Natural killer cell (primary cell): Measurements from ENCODE around the gene ESR2. TPM values are rescaled to one million over a fixed set of nuclear protein-coding genes. Genes with fewer than 3 reads are reported as not detected.
"Not testable (repeated sequence)": the region's sequence is repeated elsewhere in the genome, so short reads cannot be mapped to it uniquely, and the experiment has no call there.

Experiments
- ATAC-seq, 3 donors: fragments of 150-1000 bp in 2 of 3; fragments of 200-7000 bp in 1 of 3; cut with Tn5 transposase; 1 replicate in 1 of 3; 2 replicates in 2 of 3; pipeline ENCODE4 v1.10.0; 2021; ENCODE audit warnings: mild to moderate bottlenecking in 2 of 3, moderate library complexity in 2 of 3
- DNase-seq, 2 donors: peaks; one replicate each; pipeline versions ENCODE4 v3.0.0 to v3.0.0-alpha.2; 2013 to 2021; ENCODE audit warnings: mixed read lengths in 1 of 2
- H3K27ac ChIP-seq: one replicate; pipeline ENCODE4 v1.5.1; 2013; ENCODE audit warnings: mild to moderate bottlenecking, low read length
- H3K27me3 ChIP-seq: one replicate; pipeline ENCODE4 v1.6.1; 2013; ENCODE audit warnings: low read length; ENCODE audit not compliant: control insufficient read depth, insufficient read depth
- H3K36me3 ChIP-seq: one replicate; pipeline ENCODE4 v1.6.1; 2013; ENCODE audit warnings: low read length; ENCODE audit not compliant: control insufficient read depth, insufficient read depth
- H3K4me1 ChIP-seq: one replicate; pipeline ENCODE4 v1.6.1; 2013; ENCODE audit warnings: low read length; ENCODE audit not compliant: control insufficient read depth, insufficient read depth
- H3K4me3 ChIP-seq: one replicate; pipeline ENCODE4 v1.5.1; 2013; ENCODE audit warnings: low read length
- H3K9me3 ChIP-seq: one replicate; pipeline ENCODE4 v1.6.1; 2013; ENCODE audit warnings: low read length; ENCODE audit not compliant: control insufficient read depth, insufficient read depth
- H3K27ac Mint-ChIP-seq, 2 donors: one replicate each; pipeline ENCODE4 v1.8.0; 2022; ENCODE audit warnings: mild to moderate bottlenecking in 2 of 2, mixed read lengths in 2 of 2, moderate library complexity in 1 of 2
- H3K27me3 Mint-ChIP-seq, 2 donors: one replicate each; pipeline ENCODE4 v1.8.0; 2022; ENCODE audit warnings: low read depth in 2 of 2, mixed read lengths in 2 of 2
- H3K36me3 Mint-ChIP-seq: one replicate; pipeline ENCODE4 v1.8.0; 2022; ENCODE audit warnings: mixed read lengths
- H3K4me1 Mint-ChIP-seq, 2 donors: one replicate each; pipeline ENCODE4 v1.8.0; 2022; ENCODE audit warnings: mixed read lengths in 2 of 2
- H3K4me3 Mint-ChIP-seq: one replicate; pipeline ENCODE4 v1.8.0; 2022; ENCODE audit warnings: mild to moderate bottlenecking, moderate library complexity, mixed read lengths
- H3K9me3 Mint-ChIP-seq, 2 donors: one replicate each; pipeline ENCODE4 v1.8.0; 2022; ENCODE audit warnings: mixed read lengths in 2 of 2
- CTCF ChIP-seq: fragments of 200-600 bp; IDR thresholded peaks from one replicate; pipeline ENCODE4 v1.8.0; 2022; ENCODE audit warnings: antibody characterized with exemption
- WGBS: methylation state at CpG from one replicate; pipeline ENCODE4 v1.1.7; 2013; ENCODE audit warnings: missing lambda C conversion rate; ENCODE audit not compliant: insufficient coverage; 5-methylcytosine and 5-hydroxymethylcytosine counted together
- intact Hi-C: fragments of 100-400 bp; cut with micrococcal nuclease; formaldehyde crosslinking; loops from one replicate; pipeline ENCODE4 v1.14.2; 2022
- total RNA-seq, 4 donors: library from RNA; stranded (reverse); fragments of 120-200 nt in 1 of 4; gene quantifications; one replicate each; pipeline versions ENCODE4 v1.2.3 to v1.2.4, GENCODE V29; 2013 to 2022

The ESR2 gene
- total RNA-seq, 3 donors from 2014 or later (not counting 1 experiment from before 2014, with no cell fraction given), result 0.53 TPM; not detected in 2

DNA sequence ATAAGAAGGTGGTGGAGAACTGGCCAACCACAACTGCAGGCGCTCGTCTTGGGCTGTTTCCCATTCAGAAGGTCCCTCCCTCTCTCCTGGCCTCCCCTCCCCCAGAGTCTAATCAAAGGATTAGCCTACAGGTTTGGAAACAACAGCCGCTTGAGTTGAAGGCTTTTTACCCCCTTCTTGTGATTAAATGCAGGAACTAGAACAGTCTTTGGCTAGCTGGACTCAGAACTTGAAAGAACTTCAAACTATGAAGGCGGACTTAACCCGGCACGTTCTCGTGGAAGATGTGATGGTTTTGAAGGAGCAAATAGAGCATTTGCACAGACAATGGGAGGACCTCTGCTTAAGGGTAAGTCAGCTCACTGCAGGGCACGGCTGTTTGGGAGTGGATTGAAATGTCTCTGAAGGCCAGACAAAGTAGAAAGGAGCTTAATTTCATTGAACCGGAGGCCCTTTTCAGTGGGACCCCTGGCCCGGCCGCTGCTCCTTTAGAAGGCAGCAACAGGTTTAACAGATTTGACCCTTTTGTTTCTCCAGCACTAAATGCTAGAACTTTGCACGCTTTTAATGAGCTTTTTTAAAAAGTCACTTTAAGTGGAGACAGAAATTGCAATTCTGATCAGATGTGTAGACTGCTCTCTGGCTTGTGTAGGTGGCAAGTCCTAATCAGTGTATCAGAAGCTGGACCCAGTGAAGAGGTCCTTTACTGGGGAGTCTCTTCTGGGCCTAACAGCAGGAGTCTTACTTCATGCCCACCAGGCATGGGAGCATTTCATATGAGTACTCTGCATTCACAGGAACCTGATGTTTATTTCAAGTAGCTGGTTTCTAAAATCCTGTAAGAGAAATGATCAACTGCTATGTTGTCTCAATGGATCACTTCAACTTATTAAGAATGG lies 107.7 kb downstream of the ESR2 start:
- Histone ChIP-seq H3K27ac (no peak overlapping the region), H3K4me1 (no peaks in the 10 kb centered on the region), H3K4me3 (no peak overlapping the region), H3K36me3 (peaks cover 47% of the 10 kb centered on the region), H3K9me3 (no peaks in the 10 kb centered on the region), H3K27me3 (no peaks in the 10 kb centered on the region)
- H3K9me3 Mint-ChIP-seq, result no peaks in the 10 kb centered on the region
- intact Hi-C loops, result no loop called here
- 97% methylated on average over 12 of the region's 12 CpGs for WGBS
- TF ChIP-seq CTCF, result no peak
- H3K27ac Mint-ChIP-seq, result peak overlapping the region; percentile 6 to 40
- peaks cover 36% of the 10 kb centered on the region for H3K36me3 Mint-ChIP-seq
- DNase-seq (no peak), ATAC-seq (no peak)
- H3K4me3 Mint-ChIP-seq, result no peak overlapping the region
- no peaks in the 10 kb centered on the region for H3K27me3 Mint-ChIP-seq
- peaks cover 0 to 4% of the 10 kb centered on the region in 2 donors for H3K4me1 Mint-ChIP-seq

DNA sequence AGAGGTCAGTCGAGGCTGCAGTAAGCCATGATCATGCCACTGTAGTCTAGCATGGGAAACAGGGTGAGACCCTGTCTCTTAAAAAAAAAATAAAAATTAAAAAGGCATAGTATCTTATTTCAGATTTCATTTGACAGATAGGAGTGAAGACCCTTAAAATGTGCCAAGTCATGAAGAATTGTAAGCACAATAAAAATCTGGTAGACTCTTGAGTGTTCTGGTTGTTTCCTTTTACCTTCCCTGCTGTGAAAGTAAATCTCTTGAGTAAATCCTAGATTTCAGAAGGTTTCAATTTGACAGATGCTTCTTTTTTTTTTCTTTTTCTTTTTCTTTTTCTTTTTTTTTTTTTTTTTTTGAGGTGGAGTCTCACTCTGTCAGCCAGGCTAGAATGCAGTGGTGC lies 109.0 kb downstream of the ESR2 start:
- H3K27ac Mint-ChIP-seq, result no peak overlapping the region
- ATAC-seq (no peak), DNase-seq (no peak)
- intact Hi-C loops, result no loop called here
- H3K4me1 ChIP-seq, result no peaks in the 10 kb centered on the region
- H3K4me1 Mint-ChIP-seq, result no peaks in the 10 kb centered on the region
- no peaks in the 10 kb centered on the region for H3K27me3 Mint-ChIP-seq
- H3K4me3 Mint-ChIP-seq, result no peak overlapping the region
- no peaks in the 10 kb centered on the region for H3K9me3 ChIP-seq
- no peak overlapping the region for H3K27ac ChIP-seq
- H3K4me3 ChIP-seq, result no peak overlapping the region
- WGBS, result 100% methylated on average over 1 of the region's 1 CpG
- H3K9me3 Mint-ChIP-seq, result no peaks in the 10 kb centered on the region
- peaks cover 48% of the 10 kb centered on the region for H3K36me3 ChIP-seq
- peaks cover 23% of the 10 kb centered on the region for H3K36me3 Mint-ChIP-seq
- TF ChIP-seq CTCF, result no peak
- H3K27me3 ChIP-seq, result no peaks in the 10 kb centered on the region

GRCh38 chr14:64184103-64184729 lies 110.0 kb downstream of the ESR2 start:
- DNase-seq (no peak), ATAC-seq (no peak)
- no peaks in the 10 kb centered on the region for H3K27me3 ChIP-seq
- H3K4me3 ChIP-seq, result no peak overlapping the region
- Mint-ChIP-seq H3K9me3 (no peaks in the 10 kb centered on the region), H3K36me3 (peaks cover 27% of the 10 kb centered on the region), H3K4me3 (no peak overlapping the region), H3K27ac (peak overlapping the region in 1 of 2 donors; percentile 9), H3K27me3 (no peaks in the 10 kb centered on the region), H3K4me1 (no peaks in the 10 kb centered on the region)
- WGBS, result 94% methylated on average over 7 of the region's 7 CpGs
- no peaks in the 10 kb centered on the region for H3K4me1 ChIP-seq
- no peak overlapping the region for H3K27ac ChIP-seq
- no peak for TF ChIP-seq CTCF
- peaks cover 47% of the 10 kb centered on the region for H3K36me3 ChIP-seq
- no peaks in the 10 kb centered on the region for H3K9me3 ChIP-seq
- intact Hi-C loops, result no loop called here

DNA sequence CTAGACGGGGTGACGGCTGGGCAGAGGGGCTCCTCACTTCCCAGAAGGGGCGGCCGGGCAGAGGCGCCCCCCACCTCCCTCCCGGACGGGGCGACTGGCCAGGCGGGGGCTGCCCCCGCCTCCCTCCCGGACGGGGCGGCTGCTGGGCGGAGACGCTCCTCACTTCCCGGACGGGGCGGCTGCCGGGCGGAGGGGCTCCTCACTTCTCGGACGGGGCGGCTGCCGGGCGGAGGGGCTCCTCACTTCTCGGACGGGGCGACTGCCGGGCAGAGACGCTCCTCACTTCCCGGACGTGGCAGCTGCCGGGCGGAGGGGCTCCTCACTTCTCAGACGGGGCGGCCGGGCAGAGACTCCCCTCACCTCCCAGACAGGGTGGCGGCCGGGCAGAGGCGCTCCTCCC lies 111.3 kb downstream of the ESR2 start:
- H3K27ac Mint-ChIP-seq, DNase-seq, H3K4me3 ChIP-seq, H3K4me1 ChIP-seq, H3K27ac ChIP-seq, intact Hi-C loops, H3K27me3 Mint-ChIP-seq, H3K9me3 ChIP-seq, H3K27me3 ChIP-seq, H3K9me3 Mint-ChIP-seq, H3K4me3 Mint-ChIP-seq, H3K4me1 Mint-ChIP-seq, ATAC-seq: not testable (repeated sequence)
- peaks cover 20% of the 10 kb centered on the region for H3K36me3 Mint-ChIP-seq
- WGBS, result 98% methylated on average over 40 of the region's 40 CpGs
- peaks cover 53% of the 10 kb centered on the region for H3K36me3 ChIP-seq
